NOMO-1 (cell line): Measurements from ENCODE around the gene TTPAL.

Experiments used
- DNase-seq, 2 experiments: peaks; one replicate each; lab custom pipeline; 2025; ENCODE audit not compliant: unreplicated experiment in 2 of 2; lab: John Stamatoyannopoulos, UW

Gene TTPAL

GRCh38 chr20:44532981-44533331, 57.3 kb downstream of the TTPAL start:
- DNase-seq = no peak

- no peak for DNase-seq
These were observed 58.3 kb downstream of the TTPAL start for GRCh38 chr20:44533928-44534327.

- peak; percentile 18 to 59 for DNase-seq
These were observed 60.5 kb downstream of the TTPAL start for GRCh38 chr20:44536175-44536574.

DNA sequence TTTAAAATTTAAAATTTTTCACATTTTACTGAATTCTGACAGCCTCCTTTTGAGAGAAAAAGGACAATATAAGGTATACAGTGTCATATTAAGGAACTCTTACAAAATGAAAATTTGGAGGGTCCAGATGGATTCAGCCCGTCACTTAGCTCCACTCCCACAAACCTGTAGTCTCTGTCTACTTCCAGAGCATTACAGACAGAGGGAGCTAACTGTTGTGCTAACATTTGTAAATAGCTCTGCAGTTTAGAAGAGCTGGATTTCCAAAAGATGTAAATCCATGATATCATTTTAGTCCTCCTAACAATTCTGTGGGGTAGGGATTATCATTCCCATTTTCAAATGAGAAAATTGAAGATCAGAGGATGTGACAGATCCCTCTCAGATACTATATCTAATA, 62.3 kb downstream of the TTPAL start:
- no peak for DNase-seq

DNA sequence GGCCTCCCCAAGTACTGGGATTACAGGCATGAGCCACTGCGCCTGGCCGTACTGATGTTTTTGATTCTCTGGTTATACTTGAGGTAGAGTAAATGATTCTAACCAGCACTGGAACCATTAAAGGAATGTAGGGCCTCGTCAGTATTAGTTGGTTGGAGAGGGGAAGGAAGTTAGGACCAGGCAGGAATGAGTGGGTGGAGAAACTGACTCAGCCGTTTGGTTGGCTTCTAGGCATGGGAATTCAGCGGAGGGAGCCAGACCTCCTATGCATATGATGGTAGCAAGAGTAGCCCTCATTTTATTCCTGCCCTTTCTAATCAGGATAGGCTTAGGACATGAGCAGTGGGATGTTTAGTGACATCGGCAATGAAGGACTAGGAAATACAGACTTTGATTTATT, 65.2 kb downstream of the TTPAL start:
- no peak for DNase-seq

GRCh38 chr20:44541992-44542391, 66.3 kb downstream of the TTPAL start:
- DNase-seq = no peak

- peak; percentile 50 to 77 for DNase-seq
These were observed 67.2 kb downstream of the TTPAL start for GRCh38 chr20:44542890-44543289.

DNA sequence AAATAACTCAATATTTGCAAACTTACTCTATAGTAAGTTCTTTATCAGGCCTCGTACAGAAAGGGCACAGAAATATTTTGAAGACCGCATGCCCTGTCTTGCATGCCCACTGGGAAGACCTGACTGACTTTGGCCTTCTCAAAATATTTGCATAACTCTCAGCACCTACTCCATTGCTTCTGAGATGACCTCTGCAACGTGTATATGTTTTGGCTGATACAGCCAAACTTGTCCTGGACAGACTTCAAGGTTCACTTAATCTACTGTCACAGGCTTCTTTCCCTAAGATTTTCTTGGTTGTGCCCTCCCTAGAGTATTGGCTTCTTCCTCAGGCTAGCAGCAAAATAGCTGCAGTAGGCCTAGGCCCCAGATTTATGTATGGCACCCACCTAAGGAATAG, 67.7 kb downstream of the TTPAL start:
- DNase-seq = no peak
